ENCODE results near the gene DAB2IP.
"Not testable (repeated sequence)": the region's sequence is repeated elsewhere in the genome, so short reads cannot be mapped to it uniquely, and the experiment has no call there.

The DAB2IP gene

DNA sequence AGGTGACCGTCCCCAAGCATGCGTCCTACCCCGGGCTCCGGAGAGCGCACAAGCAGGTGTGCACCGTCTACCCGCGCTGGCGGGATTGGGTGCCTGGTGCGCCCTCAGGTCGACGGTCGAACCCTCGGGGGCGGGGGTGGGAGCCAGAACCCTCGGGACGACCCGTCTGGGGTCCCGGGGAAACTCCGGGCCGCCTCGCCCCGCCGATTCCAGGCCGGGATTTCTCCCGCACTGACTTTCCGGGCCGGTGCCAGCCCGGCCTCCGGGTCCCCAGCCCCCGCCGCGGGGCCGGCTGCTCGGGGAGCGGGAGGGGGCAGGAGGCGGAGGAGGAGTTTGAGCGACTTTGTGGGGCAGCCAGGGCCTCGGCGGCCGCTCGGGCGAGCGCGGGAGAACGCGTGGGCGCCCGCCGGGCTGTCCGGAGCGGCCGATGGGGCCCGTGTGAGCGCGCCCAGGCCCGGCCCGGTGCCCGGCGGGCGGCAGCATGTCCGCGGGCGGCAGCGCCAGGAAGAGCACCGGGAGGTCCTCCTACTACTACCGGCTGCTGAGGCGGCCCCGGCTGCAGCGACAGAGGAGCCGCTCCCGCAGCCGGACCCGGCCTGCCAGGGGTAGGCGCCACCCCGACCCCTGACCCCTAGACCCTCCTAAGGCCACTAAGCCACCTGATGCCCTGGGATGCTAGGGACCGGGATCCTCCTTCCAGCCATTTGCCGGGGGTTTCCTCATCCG, at the start of gene DAB2IP:
Gene DAB2IP, plus strand, starts transcription at position 340 of the 726 bp plus-strand sequence. Its CDS starts 142 bp downstream, at position 482.
- DNase-seq: peak; percentile 42

DNA sequence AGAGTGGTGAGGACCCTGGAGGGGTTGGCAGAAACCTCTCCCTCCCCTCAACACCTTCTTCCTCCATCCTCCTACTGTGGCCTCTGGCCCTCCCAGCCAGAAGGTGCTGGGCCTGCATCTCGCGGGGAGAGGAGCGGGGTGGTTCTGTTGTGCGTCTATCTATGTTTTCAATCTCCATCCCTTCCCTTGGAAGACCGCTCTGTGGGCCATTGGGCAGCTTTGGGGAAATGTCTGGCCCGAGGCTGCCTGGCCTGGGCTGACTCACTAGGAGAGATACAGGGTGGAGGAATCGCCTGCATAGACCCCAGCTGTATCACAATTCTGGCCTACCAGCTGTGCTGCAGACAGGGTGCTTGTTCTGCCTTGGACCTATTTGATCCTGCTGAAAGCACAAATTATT, 48.4 kb upstream of the DAB2IP start:
- no peak for DNase-seq

DNA sequence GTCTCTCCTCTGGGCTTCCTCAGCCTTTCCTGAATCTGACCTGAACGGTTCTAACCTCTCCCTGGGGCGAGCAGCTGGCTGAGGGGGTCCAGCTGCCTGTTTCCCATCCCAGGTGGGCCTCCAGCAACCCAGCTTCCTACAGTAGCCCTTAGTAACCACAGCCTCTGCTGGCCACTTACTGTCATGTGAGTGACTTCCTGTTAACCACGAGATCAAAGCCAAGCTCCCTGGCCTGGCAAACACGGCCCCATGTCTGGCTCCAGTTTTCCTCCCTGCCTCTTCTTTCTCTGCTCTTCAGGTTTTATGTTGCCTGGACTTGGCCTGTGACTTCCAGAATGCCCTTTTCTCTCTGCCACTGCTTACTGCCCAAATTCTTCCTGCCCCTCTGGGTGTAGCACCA, 47.2 kb upstream of the DAB2IP start:
- DNase-seq: no peak

DNA sequence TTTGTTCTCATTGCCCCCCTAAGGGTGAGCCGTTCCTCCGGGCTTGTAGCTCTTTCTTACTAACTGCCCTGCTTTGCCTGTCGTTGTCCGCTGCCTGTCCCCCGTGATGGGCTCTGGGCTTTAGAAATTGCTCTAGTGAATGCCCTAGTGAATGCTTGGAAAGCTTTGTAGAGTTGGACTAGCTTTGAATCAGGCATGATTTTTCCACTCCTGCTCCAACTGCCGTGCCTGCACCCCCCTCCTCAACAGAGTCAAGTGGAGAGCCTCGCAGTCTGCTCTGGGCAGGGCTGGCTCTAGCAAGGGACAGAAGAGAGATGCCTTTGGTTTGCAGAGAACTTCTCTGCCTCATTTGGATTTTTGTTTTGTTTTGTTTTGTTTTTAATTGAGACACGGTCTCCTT, 46.8 kb upstream of the DAB2IP start:
- DNase-seq: no peak

DNA sequence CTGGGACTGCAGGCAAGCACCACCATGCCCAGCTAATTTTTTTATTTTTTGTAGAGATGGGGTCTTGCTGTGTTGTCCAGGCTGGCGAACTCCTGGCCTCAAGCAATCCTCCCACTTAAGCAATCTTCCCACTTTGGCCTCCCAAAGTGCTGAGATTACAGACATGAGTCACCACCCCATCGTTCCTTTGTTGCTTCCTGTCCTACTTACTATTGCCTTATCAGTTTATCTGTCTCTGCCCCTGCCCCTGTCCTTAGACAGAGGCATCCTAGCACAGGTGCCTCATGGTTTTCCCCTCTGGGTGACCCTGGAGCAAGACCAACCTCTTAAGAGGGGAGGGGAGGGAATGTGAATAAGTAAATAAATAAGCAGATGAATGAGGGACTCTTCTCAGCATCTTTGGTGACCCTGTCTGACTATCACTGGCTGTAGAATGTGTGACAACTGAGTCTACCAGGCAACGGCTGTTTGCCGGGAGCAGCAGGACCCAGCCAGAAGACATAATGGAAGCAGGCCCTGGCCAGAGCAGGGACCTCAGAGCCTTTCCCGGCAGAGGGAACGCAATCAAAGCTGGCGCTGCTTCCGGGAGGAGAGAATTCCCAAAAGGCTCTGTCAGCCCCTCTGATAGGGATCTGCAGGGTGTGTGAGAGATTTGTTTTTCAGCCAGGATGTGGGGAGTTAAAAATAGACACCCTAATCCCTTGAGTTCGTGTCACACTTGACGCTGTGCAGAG, 43.8 kb upstream of the DAB2IP start:
- DNase-seq: peak; percentile 43

DNA sequence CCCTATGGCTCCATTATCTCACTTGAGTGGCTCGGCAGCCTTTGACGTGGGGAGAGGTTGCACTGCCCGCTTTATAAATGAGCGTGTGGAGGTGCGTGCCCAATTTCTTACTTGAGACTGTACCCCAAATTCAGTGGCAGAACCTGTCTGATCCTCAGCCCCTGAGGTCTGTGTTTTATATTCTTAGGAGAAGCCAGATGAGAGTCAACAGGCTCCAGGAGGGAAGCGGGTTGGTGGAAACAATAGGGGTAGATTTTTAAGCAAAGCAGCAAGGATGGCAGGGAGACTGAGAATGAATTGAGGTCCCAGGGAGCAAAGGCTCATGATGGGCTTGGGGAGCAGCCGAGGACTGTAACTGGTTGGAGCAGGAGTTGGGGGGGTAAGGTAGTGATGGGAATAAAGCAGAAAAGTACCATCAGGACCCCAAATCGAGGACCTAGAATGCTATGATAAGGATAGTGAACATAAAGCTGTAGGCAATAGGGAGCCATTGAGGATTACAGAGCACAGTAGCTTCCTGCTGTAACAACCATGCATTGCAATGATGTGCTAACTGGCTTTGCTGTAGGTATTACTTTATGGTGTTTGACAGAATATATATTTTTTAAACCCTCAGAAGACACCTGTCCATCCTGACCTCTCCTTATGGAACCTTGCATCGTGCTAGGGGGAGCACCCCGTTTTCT, 43.1 kb upstream of the DAB2IP start:
- DNase-seq: no peak

DNA sequence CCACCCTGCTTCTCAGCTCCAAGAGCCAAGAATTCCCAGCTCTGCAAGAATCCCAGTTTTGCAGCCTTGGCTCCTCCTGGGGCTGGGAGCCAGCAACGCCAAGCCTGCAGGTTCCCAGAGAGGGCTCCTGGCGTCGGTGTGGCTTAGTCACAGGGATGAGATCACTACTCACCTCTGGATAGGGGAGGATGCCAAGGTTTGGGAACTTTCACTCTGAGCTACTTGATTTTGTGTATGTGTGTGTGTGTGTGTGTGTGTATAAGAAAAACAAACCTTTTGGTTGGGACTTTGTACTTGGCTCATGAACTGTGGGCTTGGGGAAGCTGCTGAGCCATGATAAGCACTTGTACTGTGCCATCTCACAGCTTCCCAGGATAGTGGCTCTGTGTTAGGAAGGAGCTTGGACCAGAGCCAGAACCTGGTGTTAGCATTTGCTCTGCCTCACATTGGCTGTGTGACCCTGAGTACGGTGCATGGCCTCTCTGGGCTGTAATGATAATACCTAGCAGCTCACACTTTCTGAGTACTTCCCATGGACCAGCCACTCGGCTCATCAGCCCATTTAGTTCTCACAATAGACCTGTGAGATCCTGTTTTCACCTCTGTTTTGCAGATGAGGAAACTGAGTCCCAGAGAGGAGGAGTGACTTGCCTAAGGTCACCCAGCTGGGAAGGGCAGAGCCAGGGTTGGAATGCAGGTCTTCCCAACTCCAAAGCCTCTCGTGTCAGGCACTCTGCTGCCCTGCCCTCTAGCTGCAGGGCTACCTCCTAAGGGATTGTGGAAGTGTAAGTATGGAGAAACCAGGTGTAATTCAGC, 41.4 kb upstream of the DAB2IP start:
- DNase-seq: peak; percentile 91

DNA sequence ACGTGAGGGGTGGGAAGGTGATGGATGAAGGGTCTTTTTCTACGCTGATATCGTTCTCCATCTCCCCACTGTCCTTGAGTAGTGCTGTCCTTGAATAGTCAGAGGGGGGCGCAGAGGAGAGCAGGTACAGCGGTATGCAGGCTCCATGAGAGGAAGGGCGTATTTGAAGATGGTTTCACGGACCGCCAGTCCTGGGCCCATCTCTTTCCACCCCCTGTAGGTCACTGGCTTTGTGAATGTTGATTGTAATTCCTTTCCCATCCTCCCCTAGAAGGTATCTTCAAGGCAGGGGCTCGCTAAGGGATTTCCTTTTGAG, 40.8 kb upstream of the DAB2IP start:
- DNase-seq: no peak

DNA sequence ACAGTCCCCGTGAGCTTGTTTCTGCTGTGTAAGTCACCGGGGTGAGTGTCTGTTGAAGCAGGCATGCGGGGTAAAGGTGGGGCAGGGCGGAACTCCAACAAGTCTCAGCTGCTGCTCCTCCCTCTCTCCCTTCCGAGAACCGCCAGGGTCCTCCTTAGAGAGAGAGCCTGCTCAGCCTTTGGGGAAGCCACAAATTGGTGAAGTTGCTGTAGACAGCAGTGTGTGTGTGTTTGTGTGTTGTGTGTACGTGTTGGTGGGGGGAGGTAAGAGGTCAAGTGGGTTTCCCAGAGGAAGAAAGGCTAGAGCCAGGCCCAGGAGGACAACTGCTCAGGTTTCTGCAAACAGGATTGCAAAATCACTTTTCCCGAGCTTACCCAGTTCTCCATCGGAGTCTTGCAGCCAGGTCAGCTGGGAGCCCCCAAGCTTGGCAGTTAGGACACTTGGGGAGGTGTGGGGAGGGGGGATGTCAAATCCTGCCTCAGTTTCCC, 38.9 kb upstream of the DAB2IP start:
- peak; percentile 0 for DNase-seq

DNA sequence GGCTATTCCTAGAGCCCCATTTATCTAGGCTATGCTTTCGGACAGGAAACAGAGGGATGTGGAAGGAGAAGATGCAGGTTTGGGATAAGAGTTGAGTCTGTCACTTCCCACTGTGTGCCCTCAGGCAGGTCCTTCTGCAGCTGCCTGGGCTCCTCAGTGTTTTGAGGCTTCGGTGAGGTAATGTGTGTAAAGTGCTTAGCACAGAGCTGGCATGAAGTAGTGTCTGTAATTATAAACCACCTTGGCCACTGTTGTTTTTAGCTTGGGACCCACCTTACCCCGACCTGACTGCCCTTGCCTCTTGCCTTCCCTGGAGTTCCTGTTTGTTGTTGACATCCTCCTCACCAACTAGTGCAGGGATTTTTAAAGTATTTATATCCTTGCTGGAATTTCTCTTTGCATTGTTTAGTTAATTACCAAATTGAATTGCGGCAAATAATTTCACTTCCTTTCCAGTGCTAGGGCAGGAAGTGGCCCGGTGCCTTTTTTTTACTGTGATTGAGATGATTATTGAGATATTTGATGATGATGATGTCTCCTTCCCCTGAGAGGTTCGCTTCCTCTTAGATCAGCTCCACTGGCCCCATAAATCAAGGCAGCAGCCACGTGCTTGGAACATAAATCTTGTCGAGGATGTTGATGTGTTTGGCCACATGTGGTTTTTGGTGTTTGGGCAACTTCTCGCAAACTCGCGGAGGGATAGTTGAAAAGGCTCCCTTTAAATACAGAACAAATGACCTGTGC, 38.3 kb upstream of the DAB2IP start:
- DNase-seq: peak; percentile 0

DNA sequence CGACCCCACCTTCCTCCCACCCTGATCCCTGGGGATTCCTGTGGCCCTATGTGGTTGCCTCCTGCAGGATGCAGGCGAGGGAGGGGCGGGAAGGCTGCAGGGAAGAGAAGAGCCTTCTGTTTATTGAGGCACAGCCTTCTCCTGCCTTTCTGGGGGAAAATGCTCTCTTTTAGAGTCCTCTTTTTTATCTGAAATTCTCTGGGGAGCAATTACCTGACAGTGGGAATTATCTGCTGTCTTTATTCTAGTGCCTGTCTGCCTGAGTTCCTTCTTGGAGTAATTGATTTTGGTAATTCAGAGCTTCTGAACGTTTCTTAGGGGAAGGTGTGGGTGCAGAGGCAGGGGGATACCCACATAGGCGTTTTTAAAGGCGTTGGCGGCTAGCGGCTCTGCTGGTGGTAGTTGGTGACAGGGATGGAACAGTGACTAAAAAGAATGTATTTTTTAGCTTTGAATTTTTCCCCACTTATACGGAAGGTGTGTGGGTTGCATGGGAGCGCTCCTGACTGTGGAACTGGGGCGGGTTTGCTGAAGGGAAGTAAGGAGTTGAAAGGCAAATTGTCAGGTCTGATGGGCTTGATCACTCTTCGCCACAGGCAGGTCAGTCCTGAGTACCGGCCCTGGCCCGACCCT, 35.2 kb upstream of the DAB2IP start:
- no peak for DNase-seq

DNA sequence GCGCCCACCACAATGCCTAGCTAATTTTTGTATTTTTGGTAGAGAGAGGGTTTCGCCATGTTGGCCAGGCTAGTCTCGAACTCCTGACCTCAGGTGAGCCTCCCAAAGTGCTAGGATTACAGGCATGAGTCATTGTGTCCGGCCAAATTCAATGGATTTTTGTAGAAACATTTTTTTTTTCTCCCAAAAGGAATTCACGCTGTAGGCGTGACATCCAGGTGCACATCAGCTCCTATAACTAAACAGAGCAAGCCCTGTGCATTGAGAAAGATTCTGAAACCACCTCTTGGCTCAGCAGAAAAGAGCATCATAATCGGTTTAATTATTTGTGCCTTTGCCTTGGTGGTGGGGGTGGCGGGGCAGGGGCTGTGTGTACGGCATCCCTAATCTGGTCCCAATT, 32.9 kb upstream of the DAB2IP start:
- no peak for DNase-seq

DNA sequence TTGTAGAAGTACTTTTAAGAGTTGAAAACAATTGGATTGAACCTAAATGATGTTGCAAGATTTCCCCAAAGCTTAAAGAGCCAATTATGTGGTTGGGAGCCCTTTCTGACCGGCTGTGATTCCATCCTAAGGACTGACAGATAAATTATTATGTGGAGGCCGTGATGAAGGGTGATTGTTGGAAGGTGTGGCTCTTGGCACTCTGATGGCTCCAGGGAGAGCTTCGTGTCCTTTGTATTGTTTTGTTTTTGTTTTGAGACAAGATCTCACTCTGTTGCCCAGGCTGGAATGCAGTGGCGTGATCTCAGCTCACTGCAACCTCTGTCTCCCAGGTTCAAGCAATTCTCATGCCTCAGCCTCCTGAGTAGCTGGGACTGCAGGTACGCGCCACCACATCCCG, 32.5 kb upstream of the DAB2IP start:
- not testable (repeated sequence) for DNase-seq

DNA sequence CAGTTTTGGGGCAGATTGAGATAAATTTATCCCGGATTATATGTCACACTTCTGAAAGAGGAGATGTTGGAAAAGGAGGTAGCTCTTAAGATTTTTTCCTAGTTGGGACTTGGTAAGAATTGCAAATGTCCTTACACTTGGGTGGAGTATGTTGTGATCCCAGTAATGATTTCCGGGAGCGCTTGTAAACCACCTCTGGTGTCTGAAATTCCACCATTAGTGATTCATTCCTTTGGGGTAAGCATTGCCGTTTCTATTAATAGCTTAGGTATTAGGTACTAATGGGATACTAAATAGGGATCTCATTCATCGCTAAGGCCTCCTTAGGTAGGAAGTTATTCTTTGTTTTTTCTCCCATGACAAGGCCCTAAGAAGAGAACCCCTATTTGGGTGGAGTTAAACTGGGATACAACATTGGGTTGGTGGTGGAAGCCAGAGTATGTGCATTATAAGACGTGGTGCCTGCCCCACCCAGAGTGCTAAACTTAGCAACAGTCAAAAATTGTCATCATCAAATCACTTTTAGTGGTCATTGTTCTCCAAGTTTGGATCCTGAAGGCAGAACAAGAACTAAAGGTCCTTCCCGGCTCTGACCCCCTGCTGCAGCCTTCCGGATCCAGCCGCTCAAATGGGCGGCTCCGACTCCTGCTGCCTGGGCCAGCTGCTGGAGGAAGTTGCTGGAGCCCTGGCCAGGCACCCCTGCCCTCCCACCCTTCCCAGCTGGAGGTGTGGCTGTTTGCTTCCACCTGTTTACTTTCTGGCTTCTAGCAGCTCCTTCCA, 31.7 kb upstream of the DAB2IP start:
- no peak for DNase-seq

DNA sequence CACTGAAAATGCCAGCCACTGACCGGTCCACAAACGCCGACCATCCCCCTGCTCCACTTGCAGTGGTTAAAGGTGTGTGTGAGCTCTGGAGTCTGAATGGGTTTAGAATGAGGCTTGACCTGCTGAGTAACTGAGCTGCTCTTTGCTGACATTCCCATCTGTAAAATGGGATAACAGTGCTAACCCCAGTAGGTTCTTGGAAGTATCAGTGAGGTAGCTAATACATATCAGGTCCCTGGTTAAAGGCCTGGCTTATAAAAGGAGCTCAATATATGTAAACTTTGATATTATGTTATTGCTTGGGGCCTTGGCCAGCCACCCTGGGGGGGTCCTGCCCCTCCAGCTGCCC, 31.1 kb upstream of the DAB2IP start:
- no peak for DNase-seq

DNA sequence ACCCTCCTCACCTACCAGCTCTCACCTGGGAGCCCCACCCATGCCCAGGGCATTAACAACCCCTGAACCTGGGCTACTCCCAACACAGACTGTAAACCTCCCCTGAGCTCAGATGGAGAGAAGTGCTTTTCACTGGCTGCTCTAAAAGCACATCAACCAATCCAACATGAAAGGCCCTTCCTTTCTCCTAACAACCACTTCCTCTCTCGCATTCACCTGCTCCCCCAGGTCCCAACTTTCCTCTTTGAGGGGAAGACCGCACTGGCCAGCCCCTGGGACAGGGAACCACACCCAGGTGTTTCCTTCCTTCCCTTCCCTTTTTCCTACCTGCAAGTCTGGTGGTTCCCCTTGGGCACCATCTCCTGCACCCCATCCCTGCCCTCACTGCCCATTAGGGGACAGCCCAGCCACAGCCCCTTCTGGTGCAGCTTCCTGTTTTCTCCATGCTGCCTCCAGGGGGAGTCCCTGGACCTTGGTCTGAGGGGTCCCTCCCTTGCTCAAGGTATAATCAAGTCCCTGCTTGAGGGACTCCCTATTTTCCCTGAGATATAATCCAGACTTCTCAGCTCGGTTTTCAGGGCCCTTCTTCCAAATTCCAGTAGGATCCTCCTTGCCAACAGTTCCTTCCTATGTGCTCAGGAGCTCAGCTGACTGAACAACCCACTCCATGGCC, 30.5 kb upstream of the DAB2IP start:
- DNase-seq: no peak

DNA sequence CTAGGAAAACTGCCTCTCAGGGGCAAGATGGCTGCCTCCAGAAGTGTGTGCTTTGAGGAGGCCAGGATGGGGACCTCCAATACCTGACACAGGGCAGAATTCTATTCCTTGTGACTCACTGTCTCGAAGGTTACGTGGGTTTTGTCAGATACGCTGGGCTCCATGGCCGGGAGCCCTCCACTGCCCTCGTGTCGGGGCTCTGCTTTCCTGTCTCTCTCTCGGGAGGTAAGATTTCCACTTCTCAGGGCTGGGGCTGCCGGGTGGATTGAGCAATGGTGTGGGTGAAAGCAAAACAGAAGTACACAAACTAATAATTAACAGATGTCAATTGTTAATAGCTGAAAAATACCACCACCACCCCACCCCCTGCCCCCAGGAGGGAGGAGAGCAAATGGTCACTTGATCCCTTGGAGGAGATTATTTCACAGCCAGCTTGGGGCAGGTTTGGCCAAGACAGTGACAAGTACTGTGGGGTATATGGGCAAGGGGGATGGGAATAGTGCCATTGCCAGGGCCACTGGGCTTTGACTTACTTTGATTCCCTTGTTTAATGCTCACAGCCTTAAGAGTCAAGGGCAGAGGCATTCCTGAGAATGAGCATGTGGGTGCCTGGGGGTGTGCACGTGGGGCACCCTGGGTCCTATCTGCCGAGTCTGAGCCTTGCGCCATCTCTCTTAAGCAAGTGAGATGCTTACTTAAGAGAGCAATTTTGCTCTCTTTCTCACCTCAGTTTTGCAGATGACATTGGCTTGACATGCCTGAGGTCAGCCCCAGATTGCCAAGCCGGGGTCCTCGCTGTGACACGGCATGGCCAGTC, 28.8 kb upstream of the DAB2IP start:
- no peak for DNase-seq

DNA sequence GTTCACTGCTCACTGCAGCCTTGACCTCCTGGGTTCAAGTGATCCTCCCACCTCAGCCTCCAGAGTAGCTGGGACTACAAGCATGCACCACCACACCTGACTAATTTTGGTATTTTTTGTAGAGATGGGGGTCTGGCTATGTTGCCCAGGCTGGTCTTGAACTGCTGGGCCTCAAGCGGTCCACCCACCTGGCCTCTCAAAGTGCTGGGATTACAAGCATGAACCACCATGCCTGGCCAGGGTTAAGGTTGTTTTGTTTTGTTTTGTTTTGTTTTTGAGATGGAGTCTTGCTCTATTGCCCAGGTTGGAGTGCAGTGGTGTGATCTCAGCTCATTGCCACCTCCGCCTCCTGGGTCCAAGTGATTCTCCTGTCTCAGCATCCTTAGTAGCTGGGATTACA, 28.0 kb upstream of the DAB2IP start:
- DNase-seq: not testable (repeated sequence)

DNA sequence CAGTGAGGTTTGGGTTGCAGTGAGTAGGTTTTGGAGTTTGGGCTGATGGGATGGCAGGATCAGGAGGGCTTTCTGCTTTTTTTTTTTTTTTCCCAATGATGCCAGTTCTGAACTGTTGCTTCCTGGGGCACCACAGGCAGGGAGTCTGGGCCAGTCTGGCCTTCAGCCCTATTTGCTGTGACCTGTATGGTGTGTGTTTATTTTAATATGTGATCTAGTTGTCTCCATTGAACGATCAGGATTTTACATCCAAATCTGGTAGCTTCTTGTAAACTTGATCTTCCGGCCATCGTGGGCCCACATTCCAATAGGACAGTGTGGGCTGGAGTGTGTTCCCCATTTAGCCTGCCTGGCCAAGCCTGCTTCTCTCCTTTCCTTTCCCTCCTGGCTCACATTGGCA, 25.8 kb upstream of the DAB2IP start:
- no peak for DNase-seq

DNA sequence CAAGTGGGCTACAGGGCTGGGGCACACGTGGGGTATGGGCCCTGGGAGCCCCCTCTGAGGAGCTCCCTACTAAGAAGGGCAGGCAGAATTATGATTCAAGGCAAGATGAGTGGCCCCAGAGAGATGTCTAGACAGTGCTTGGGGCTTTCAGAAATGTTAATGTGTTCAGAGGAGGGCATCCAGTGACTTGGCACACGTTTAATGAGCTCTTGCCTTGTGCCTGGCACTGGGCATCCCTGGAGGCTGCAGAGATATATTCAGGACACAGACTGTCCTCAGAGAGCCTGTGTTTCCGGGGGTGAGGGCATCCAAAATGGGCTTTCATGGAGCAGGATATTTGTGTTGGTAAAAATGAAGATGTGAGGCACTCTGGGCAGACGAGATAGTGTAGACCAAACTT, 25.4 kb upstream of the DAB2IP start:
- no peak for DNase-seq
